ENCODE measurements around the gene RNF10. TPM values are rescaled to one million over a fixed set of nuclear protein-coding genes. Genes with fewer than 3 reads are reported as not detected.

Gene RNF10
- total and polyA plus RNA-seq, 10 of the 15 experiments (the other 5 are each of a cell fraction or from before 2014, with no cell fraction given) = 48.2 to 127 (median 64.5) TPM

DNA sequence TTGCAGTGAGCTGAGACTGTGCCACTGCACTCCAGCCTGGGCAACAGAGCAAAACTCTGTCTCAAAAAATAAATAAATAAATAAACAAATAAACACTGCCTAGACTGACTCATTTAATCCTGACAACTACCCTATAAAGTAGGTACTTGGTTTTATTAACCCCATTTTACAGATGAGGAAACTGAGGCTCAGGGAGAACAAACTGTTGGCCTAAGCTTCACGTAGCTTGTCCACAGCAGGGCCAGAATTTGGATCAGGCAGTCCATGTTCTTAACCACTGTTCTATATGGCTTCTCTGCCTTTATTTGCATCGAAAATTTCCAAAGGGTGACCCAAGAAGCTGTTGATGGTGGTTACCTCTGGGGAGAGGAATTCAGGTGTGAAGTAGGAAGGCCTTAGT lies 52.7 kb downstream of the RNF10 start (continued):
- TF ChIP-seq, protein P1, sequence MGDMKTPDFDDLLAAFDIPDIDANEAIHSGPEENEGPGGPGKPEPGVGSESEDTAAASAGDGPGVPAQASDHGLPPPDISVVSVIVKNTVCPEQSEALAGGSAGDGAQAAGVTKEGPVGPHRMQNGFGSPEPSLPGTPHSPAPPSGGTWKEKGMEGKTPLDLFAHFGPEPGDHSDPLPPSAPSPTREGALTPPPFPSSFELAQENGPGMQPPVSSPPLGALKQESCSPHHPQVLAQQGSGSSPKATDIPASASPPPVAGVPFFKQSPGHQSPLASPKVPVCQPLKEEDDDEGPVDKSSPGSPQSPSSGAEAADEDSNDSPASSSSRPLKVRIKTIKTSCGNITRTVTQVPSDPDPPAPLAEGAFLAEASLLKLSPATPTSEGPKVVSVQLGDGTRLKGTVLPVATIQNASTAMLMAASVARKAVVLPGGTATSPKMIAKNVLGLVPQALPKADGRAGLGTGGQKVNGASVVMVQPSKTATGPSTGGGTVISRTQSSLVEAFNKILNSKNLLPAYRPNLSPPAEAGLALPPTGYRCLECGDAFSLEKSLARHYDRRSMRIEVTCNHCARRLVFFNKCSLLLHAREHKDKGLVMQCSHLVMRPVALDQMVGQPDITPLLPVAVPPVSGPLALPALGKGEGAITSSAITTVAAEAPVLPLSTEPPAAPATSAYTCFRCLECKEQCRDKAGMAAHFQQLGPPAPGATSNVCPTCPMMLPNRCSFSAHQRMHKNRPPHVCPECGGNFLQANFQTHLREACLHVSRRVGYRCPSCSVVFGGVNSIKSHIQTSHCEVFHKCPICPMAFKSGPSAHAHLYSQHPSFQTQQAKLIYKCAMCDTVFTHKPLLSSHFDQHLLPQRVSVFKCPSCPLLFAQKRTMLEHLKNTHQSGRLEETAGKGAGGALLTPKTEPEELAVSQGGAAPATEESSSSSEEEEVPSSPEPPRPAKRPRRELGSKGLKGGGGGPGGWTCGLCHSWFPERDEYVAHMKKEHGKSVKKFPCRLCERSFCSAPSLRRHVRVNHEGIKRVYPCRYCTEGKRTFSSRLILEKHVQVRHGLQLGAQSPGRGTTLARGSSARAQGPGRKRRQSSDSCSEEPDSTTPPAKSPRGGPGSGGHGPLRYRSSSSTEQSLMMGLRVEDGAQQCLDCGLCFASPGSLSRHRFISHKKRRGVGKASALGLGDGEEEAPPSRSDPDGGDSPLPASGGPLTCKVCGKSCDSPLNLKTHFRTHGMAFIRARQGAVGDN (IDR thresholded peaks at IDR 0.05) = no peak
- TF ChIP-seq ESRRA (IDR thresholded peaks at IDR 0.05; ENCODE audit: low read length) (no peak), ATF3 (IDR thresholded peaks at IDR 0.05; ENCODE audit: borderline replicate concordance, extremely low read depth, low read depth, low read length) (no peak), HCFC1 (IDR thresholded peaks at IDR 0.05; ENCODE audit: low read length) (no peak)

DNA sequence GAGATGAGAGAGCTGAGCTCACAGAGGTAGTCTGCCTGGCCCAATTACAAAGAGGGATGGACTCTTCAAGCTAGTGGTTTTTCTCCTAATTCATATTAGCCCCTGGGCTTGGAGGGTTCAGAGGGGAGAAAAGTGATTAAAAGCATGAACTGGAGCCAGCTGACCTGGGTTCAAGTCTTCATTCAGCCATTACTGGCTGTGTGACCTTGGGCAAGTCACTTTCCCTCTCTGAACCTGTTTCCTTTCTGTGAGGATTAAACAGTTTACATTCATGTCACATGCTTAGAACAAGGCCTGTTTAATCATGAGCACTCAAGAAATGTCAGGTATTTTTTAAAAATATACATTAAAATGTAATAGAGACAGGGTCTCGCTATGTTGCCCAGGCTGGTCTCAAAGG lies 54.2 kb downstream of the RNF10 start:
- no peak for FAIRE-seq
- no peak for ATAC-seq

More for the DNA sequence above, 54.2 kb downstream of the RNF10 start:
- no peaks in the 10 kb centered on the region for H4K20me1 ChIP-seq (ENCODE audit: control insufficient read depth, insufficient read depth)
- no peak for DNase-seq (ENCODE audit: low read depth, low spot score)
- SMC1A ChIA-PET (ENCODE audit: uncharacterized antibody, unreplicated experiment) = no interaction called here
- CTCF ChIA-PET = interaction anchor here (0.6 to 1.4 kb wide), 6 partner anchors 37 to 691 kb away, joined by 3 to 4 read pairs (median 4); no protein-coding TSS in a partner anchor
- RAD21 ChIA-PET (ENCODE audit: unreplicated experiment) = interaction anchor here (0.6 to 0.7 kb wide), 2 partner anchors 86 to 384 kb away, joined by 3 to 4 read pairs; no protein-coding TSS in a partner anchor
- no peak overlapping the region for H2AFZ ChIP-seq (ENCODE audit: control insufficient read depth, low read depth, low read length)
- no peak overlapping the region for H3K27ac ChIP-seq (ENCODE audit: control insufficient read depth, insufficient read depth)
- no peak for TF ChIP-seq RFX5 (IDR thresholded peaks at IDR 0.05; ENCODE audit: low read depth, low read length)
- TF ChIP-seq RAD21 (IDR thresholded peaks at IDR 0.05; ENCODE audit: insufficient read depth, low read depth, low read length) = no peak
- no peaks in the 10 kb centered on the region for H3K79me2 ChIP-seq (ENCODE audit: control insufficient read depth, insufficient read depth, low read length)
- H3K4me2 ChIP-seq (ENCODE audit: control insufficient read depth, insufficient read depth) = no peak overlapping the region
- H3K36me3 ChIP-seq (ENCODE audit: control insufficient read depth in 2 of 2, insufficient read depth in 2 of 2, low read length in 1 of 2) = no peaks in the 10 kb centered on the region
- H3K9me3 ChIP-seq (replicated peaks; ENCODE audit: control insufficient read depth, insufficient read depth, low read length) = no peaks in the 10 kb centered on the region
- in situ Hi-C loops (cut with MboI) = no loop called here
- H3K27me3 ChIP-seq (replicated peaks in 1 of 2; ENCODE audit: control insufficient read depth in 2 of 2, insufficient read depth in 2 of 2, low read length in 1 of 2) = no peaks in the 10 kb centered on the region; a peak in 2 of 4 replicates
- H3K4me3 ChIP-seq = no peak overlapping the region
- intact Hi-C loops (cut with micrococcal nuclease; ENCODE audit: unreplicated experiment) = no loop called here
- 100% methylated on average over 1 of the region's 1 CpG for WGBS (ENCODE audit: insufficient coverage, insufficient replicate concordance, low lambda C conversion rate, missing lambda C conversion rate)
- BruUV-seq (replicated peaks) = no TSS peak
- H3K9ac ChIP-seq (ENCODE audit: control insufficient read depth, insufficient read depth, low read length) = no peak overlapping the region
- peaks cover 9% of the 10 kb centered on the region for H3K4me1 ChIP-seq (ENCODE audit: control insufficient read depth, insufficient read depth, low read length)
- POLR2A ChIA-PET = no interaction called here

Measured in GM12878 (cell line).